Activated gamma-delta T cell treated with Interleukin-2 at 50 U/mL for 16 hours (primary cell): ENCODE data around the gene FMNL1.

Experiments
- DNase-seq: peaks from one replicate; pipeline ENCODE4 v3.0.0-alpha.2; 2020

The FMNL1 gene

DNA sequence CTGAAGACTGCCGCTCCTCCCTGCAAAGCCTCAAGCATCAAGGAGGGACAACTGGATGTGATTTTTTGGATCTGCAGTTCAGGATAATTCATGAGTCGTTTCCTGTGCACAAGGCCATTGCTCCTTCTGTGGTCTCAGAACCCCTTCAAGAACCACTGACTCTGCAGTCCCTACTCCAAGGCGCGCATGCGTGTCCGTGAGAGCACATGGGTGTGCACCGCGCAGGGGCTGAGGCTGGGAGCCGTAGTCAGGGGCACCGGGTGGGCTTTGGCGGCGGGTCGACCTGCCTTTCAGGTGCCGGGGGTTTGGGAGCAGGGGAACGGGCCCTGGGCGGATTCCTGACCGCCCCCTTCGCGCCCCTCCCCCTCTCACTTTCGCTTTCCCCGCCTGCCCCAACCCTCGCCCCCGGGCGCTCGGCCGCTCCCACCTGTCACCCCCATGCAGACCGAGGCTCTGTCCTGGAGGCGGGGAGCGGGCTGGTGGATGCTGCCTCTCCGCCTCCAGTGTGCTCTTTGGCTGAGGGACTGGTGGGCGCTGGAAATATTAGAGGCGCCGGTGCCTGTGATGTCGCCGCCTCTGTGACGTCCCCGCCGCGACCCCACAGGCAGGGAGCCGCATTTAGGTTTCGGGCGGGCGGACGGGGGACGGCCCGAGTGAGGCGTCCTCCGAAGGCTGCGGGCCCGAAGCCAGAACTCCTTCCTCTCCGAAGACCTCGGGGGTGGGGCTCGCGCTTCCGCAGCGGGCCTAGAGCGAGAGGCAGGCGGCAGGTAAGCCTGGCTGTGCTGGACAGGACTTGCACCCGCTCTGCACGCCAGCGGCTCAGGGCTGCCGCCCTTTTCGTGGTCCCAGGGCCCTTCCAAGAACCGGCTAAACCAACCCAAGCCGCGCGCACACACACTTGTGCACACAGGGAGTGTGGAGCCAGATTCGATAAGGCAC, 40.2 kb downstream of the FMNL1 start, which contains the start of gene SPATA32:
Gene SPATA32 (minus strand): TSS at position 518 of the 939 bp plus-strand sequence. CDS start 78 bp downstream, at position 440.
- peak; percentile 69 for DNase-seq

- no peak for DNase-seq
Measured at GRCh38 chr17:45262516-45263476, 41.1 kb downstream of the FMNL1 start.

- no peak for DNase-seq
Measured at GRCh38 chr17:45263477-45263860, 41.8 kb downstream of the FMNL1 start.

GRCh38 chr17:45264430-45264829, 42.7 kb downstream of the FMNL1 start:
- DNase-seq = no peak

DNA sequence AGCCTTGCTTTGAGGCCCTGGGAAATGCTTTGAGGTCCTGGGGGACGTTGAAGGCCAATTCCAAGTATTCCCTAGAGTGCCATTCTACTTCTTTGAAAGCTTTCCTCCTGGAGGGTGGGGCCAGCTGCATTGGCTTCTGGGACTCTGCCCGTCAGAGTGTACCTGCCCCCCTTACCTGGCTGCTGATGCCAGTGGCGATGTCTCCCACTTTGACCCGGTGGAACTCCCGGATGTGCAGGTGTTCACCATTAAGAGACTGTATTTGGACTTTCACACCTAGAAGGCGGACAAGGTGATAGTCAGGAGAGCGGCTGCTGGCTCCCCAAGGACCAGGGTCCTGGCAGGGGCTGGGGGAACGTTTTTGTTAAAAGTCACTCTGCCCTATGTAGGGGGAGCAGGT, 43.3 kb downstream of the FMNL1 start:
- no peak for DNase-seq

DNA sequence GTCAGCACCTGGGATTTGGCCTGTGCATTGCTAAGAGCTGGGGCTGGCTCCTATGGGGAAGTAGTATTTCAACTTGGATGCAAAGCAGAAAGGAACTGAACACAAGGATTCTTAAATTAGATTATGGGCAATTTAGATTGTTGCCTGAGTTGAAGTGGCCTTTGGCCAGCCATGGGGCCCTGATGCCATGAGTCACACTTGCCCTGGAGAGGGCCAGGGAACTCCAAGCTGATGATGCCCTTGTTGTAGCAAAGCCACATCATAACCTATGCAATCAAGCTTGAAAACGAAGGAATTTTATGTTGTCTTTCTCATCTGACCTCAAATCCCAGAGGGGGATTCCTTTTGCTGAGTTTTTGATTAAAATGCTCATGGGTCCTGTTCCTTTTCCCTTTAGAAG, 44.1 kb downstream of the FMNL1 start:
- no peak for DNase-seq

GRCh38 chr17:45266372-45266926, 44.8 kb downstream of the FMNL1 start:
- DNase-seq = no peak

GRCh38 chr17:45267436-45268055, 45.9 kb downstream of the FMNL1 start:
- DNase-seq = no peak

GRCh38 chr17:45269912-45270311, 48.2 kb downstream of the FMNL1 start:
- DNase-seq = no peak

- peak; percentile 47 for DNase-seq
Measured at GRCh38 chr17:45270828-45271418, 49.2 kb downstream of the FMNL1 start.

GRCh38 chr17:45271603-45272002, 49.9 kb downstream of the FMNL1 start:
- DNase-seq = no peak

GRCh38 chr17:45273551-45273957, 51.9 kb downstream of the FMNL1 start:
- no peak for DNase-seq

- no peak for DNase-seq
Measured at GRCh38 chr17:45274033-45274432, 52.3 kb downstream of the FMNL1 start.

- no peak for DNase-seq
Measured at GRCh38 chr17:45276031-45276430, 54.3 kb downstream of the FMNL1 start.

- DNase-seq = peak; percentile 91
Measured at GRCh38 chr17:45277216-45277849, 55.6 kb downstream of the FMNL1 start.

DNA sequence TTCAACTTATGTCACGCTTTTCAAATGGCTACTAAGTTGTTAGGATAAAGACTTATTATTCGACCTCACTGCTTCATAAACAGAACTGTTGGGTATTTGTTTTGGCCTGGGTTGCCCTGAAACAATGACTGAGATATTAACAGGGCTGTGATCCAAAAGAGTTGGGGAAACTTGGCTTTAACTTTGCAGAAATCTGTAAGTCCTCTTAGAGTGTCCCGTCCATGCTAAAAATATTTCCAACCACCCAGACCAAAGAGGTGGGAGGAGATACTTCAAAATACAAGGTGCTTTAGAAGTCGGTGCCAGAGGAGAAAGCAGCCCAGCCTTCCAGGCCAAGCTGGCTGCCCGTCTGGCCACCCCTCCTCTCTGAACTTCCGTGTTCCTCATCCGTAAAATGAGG, 56.3 kb downstream of the FMNL1 start:
- DNase-seq = no peak

- no peak for DNase-seq
Measured at GRCh38 chr17:45279898-45280297, 58.2 kb downstream of the FMNL1 start.

- DNase-seq = no peak
Measured at GRCh38 chr17:45282683-45283644, 61.3 kb downstream of the FMNL1 start.

GRCh38 chr17:45283711-45284110, 62.0 kb downstream of the FMNL1 start:
- no peak for DNase-seq
